Calu3 (cell line): ENCODE data around the gene NR1I3. TPM values are rescaled to one million over a fixed set of nuclear protein-coding genes. Genes with fewer than 3 reads are reported as not detected.

Experiments
- BruUV-seq: library from RNA; stranded (reverse); fragments of 400-500 nt; replicated peaks from 2 replicates; lab custom pipeline; 2021; lab: Mats Ljungman, UMichigan
- CTCF ChIA-PET: fragments of 300-600 bp; sonication (Branson Sonifier 250); formaldehyde crosslinking; loops from one replicate; lab custom pipeline; 2022; ENCODE audit warnings: antibody characterized with exemption; lab: Charles Lee
- DNase-seq: peaks from one replicate; pipeline ENCODE4 v3.0.0; 2022
- H3K27ac Mint-ChIP-seq: one replicate; pipeline ENCODE4 v1.8.0; 2022; ENCODE audit warnings: mixed read lengths; ENCODE audit not compliant: unreplicated experiment
- H3K27me3 Mint-ChIP-seq: one replicate; pipeline ENCODE4 v1.8.0; 2022; ENCODE audit warnings: mixed read lengths; ENCODE audit not compliant: unreplicated experiment
- H3K36me3 Mint-ChIP-seq: one replicate; pipeline ENCODE4 v1.8.0; 2022; ENCODE audit warnings: mild to moderate bottlenecking, moderate library complexity, mixed read lengths; ENCODE audit not compliant: insufficient read depth, unreplicated experiment
- H3K4me1 Mint-ChIP-seq: one replicate; pipeline ENCODE4 v1.8.0; 2022; ENCODE audit warnings: mild to moderate bottlenecking, low read depth, mixed read lengths; ENCODE audit not compliant: unreplicated experiment
- H3K4me3 Mint-ChIP-seq: one replicate; pipeline ENCODE4 v1.8.0; 2022; ENCODE audit warnings: mild to moderate bottlenecking, low read depth, moderate library complexity, mixed read lengths; ENCODE audit not compliant: unreplicated experiment
- H3K9me3 Mint-ChIP-seq: one replicate; pipeline ENCODE4 v1.8.0; 2022; ENCODE audit warnings: low read depth, mixed read lengths; ENCODE audit not compliant: unreplicated experiment
- CTCF ChIP-seq: fragments of 200-600 bp; IDR thresholded peaks from one replicate; pipeline ENCODE4 v1.8.0; 2022; ENCODE audit warnings: antibody characterized with exemption; ENCODE audit not compliant: unreplicated experiment
- intact Hi-C: fragments of 100-400 bp; cut with micrococcal nuclease; formaldehyde crosslinking; loops from one replicate; pipeline ENCODE4 v1.10.0; 2022; ENCODE audit not compliant: unreplicated experiment
- total RNA-seq: library from RNA; stranded (reverse); gene quantifications from 2 replicates; pipeline ENCODE4 v1.2.3, GENCODE V29; 2022

The NR1I3 gene
- total RNA-seq, 1 experiment from 2014 or later = not detected

- Mint-ChIP-seq H3K36me3 (peaks cover 14% of the 10 kb centered on the region), H3K27ac (no peak overlapping the region), H3K9me3 (no peaks in the 10 kb centered on the region), H3K4me1 (peaks cover 47% of the 10 kb centered on the region), H3K4me3 (no peak overlapping the region), H3K27me3 (peaks cover 25% of the 10 kb centered on the region)
- TF ChIP-seq CTCF = no peak
- BruUV-seq = no TSS peak
- intact Hi-C loops = loop anchor here (10.0 kb wide), 1 partner anchor 545 kb away; the partner anchor contains the start of gene DUSP12
- CTCF ChIA-PET = no interaction called here
- no peak for DNase-seq
Measured at GRCh38 chr1:161199506-161200139, 38.4 kb downstream of the NR1I3 start.

- DNase-seq = no peak
- no TSS peak for BruUV-seq
- intact Hi-C loops = no loop called here
- peaks cover 14% of the 10 kb centered on the region for H3K36me3 Mint-ChIP-seq
- H3K4me3 Mint-ChIP-seq = no peak within 1 kb of the TSS
- no peaks in the 10 kb centered on the region for H3K9me3 Mint-ChIP-seq
- TF ChIP-seq CTCF = no peak
- H3K27ac Mint-ChIP-seq = peak within 1 kb of the TSS; percentile 40
- H3K4me1 Mint-ChIP-seq = peaks cover 41% of the 10 kb centered on the region
- peaks cover 25% of the 10 kb centered on the region for H3K27me3 Mint-ChIP-seq
- CTCF ChIA-PET = interaction anchor here (0.6 kb wide), 1 partner anchor 11 kb away, joined by 3 read pairs; no protein-coding TSS in a partner anchor
Measured at GRCh38 chr1:161198897-161199431, 39.0 kb downstream of the NR1I3 start, which contains the start of gene ADAMTS4. ADAMTS4 (minus strand) TSS chr1:161199054; CDS start chr1:161198627, 427 bp downstream.

- H3K27me3 Mint-ChIP-seq = peaks cover 25% of the 10 kb centered on the region
- peak; percentile 37 for DNase-seq
- no peak overlapping the region for H3K4me3 Mint-ChIP-seq
- peaks cover 14% of the 10 kb centered on the region for H3K36me3 Mint-ChIP-seq
- peaks cover 38% of the 10 kb centered on the region for H3K4me1 Mint-ChIP-seq
- no peaks in the 10 kb centered on the region for H3K9me3 Mint-ChIP-seq
- CTCF ChIA-PET = interaction anchor here (0.6 kb wide), 1 partner anchor 10 kb away, joined by 3 read pairs; no protein-coding TSS in a partner anchor
- BruUV-seq = no TSS peak
- no peak overlapping the region for H3K27ac Mint-ChIP-seq
- intact Hi-C loops = no loop called here
- no peak for TF ChIP-seq CTCF
Measured at GRCh38 chr1:161198194-161198896, 39.7 kb downstream of the NR1I3 start.

- no peak for TF ChIP-seq CTCF
- H3K4me1 Mint-ChIP-seq = peaks cover 42% of the 10 kb centered on the region
- H3K27me3 Mint-ChIP-seq = peaks cover 25% of the 10 kb centered on the region
- CTCF ChIA-PET = no interaction called here
- H3K27ac Mint-ChIP-seq = peak overlapping the region; percentile 40
- no TSS peak for BruUV-seq
- no peak for DNase-seq
- intact Hi-C loops = no loop called here
- peaks cover 12% of the 10 kb centered on the region for H3K36me3 Mint-ChIP-seq
- H3K9me3 Mint-ChIP-seq = no peaks in the 10 kb centered on the region
- H3K4me3 Mint-ChIP-seq = no peak overlapping the region
Measured at GRCh38 chr1:161197560-161198193, 40.3 kb downstream of the NR1I3 start.
